ENCODE results near the gene PROK2.

GRCh38 chr3:71724584-71725270 is 60.2 kb downstream of the PROK2 start:
- TF ChIP-seq, protein P1, sequence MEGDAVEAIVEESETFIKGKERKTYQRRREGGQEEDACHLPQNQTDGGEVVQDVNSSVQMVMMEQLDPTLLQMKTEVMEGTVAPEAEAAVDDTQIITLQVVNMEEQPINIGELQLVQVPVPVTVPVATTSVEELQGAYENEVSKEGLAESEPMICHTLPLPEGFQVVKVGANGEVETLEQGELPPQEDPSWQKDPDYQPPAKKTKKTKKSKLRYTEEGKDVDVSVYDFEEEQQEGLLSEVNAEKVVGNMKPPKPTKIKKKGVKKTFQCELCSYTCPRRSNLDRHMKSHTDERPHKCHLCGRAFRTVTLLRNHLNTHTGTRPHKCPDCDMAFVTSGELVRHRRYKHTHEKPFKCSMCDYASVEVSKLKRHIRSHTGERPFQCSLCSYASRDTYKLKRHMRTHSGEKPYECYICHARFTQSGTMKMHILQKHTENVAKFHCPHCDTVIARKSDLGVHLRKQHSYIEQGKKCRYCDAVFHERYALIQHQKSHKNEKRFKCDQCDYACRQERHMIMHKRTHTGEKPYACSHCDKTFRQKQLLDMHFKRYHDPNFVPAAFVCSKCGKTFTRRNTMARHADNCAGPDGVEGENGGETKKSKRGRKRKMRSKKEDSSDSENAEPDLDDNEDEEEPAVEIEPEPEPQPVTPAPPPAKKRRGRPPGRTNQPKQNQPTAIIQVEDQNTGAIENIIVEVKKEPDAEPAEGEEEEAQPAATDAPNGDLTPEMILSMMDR (IDR thresholded peaks at IDR 0.05), result peak in 1 of 4 experiments; percentile 3
- no peak for TF ChIP-seq POLR2AphosphoS5 (IDR thresholded peaks at IDR 0.05)

Data from gastroesophageal sphincter (tissue), 3 donors.